ENCODE measurements around the gene PTPRN2.
"Not testable (repeated sequence)": the region's sequence is repeated elsewhere in the genome, so short reads cannot be mapped to it uniquely, and the experiment has no call there.

PTPRN2 gene

DNA sequence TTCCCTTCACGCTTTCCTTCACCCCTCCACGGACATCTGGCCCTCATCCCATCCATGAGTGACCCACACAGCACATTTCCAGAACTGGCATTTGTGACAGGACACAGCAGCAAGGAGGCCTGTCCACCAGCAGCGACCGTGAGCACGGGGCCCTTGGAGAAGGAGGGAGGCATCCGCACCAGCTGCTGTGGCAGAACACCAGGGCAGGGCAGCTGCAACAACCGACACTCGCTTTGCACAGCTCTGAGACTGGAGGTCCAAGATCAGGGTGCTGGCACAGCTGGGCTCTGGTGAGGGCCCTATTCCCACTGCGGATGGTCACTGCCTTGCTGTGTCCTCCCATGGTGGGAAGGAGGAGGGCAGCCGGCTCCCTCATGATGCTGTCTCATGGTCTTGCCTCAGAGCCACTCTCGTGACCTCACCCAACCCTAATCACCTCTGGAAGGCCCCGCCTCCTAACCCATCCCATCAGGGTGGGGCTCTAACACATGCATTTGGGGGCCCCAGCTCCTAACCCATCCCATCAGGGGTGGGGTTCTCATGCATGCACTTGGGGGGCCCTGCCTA lies 36.7 kb downstream of the PTPRN2 start:
- DNase-seq (ENCODE audit: low read depth in 2 of 2), result no peak

DNA sequence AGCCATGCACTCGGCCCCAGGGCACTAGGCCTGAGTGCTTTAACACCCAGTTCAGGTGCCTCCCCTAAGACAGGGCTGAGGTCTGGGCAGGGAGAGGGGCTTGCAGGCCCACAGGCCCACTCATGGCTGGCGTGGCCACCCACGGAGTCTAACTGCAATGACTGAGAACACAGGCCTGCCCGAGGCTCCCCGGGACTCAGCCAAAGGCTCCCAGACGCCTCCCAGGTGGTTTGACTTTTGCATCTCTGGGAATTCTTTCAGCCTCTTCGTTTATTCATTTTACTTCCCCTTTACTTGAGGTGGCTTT lies 37.3 kb downstream of the PTPRN2 start:
- no peak for DNase-seq (ENCODE audit: low read depth in 2 of 2)

DNA sequence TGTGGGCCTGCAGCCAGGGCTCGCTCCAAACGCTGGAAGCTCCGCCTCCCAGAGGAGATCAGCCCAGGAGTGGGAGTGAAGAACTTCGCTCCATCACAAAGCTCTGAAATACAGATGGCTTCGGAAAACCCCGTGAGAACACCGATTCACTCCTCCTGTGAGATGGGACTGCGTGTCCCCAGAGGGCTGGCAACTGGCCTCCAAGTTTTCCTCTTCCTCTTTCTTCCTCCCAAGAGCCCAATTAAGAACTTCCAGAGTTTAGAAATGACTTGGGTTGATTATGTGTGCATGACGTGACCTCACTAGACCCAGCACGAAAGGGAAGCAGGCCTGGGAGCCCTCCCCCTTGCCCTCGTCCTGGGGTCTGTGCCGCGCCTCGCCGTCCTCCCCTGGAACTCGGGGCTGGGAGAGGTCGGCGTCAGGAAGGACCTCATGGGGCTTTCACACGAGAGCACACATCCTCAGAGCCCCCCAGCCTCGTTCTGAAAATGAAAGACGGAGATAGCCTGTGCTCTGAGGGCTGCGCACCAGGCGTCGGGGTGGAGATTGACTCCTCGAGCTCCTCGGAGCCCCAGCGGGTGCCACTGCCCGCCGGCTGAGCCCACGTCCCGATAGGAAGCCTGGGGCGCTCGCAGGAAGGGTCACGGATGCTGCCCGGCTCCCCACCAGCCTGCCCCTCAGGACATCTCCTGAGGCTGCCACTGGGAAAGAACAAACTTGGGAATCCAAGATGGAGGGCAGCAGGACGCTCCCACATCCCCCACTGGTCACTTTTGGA lies 37.8 kb downstream of the PTPRN2 start:
- no peak for DNase-seq (ENCODE audit: low read depth in 2 of 2)

DNA sequence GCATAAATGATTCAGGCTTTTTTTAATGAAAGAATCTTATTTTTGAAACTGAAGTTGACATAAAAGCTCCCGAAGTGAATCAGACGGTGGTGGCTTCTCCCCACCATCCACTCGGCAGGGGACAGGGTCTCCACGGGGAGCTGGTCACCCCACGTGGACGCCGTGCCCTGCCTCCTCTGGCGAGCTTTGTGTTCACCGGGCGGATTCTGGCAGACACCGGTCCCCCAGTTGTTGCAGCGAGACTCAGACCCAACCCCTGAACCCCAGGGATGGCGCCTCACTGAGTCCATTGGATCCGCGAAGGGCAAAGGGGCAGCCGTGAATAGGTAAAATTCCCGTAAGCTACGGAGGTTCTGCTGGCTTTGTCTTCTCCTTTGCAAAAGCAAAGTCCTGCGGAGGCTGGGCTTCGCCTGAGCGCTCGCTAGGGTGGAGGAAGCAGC lies 38.4 kb downstream of the PTPRN2 start:
- DNase-seq (ENCODE audit: low read depth in 2 of 2), result no peak

DNA sequence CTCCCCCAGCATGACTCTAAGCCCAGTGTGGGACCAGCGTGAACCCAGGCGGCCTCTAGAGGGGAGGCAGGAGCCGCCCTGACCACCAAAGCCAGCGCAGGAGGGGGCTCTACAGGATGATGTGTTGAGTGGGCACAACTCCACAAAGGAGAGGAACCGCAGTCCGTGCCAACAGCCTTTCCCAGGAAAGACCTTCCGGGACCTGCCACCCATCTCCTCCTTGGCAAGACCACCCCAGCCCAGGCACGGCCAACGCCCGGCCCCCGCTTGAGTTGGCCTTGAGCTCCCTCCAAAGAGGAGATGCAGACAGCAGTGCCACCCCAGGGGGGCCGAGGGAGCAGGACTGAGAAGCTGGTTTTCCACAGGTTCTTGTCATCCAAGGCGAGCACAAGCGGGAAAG lies 38.9 kb downstream of the PTPRN2 start:
- DNase-seq (ENCODE audit: low read depth in 2 of 2), result no peak

DNA sequence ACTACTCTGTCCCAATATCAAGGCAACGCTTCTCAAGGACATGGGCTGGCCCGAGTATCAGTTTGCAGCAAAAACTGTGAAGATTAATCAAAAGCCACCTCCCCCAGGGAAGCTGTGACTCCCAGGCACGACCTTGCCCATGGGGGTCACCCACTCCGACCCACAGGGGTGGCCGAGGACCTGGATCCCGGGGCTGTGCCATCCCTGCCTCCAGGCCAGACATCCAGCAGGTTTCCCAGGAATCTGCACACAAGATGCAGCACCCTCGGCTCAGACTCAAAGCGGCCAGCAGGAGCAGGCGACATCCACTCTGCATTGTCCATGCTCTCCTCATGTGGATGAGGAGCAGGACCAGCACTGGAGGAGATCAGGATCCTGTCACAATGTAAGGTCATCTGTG lies 39.8 kb downstream of the PTPRN2 start:
- no peak for DNase-seq (ENCODE audit: low read depth in 2 of 2)

DNA sequence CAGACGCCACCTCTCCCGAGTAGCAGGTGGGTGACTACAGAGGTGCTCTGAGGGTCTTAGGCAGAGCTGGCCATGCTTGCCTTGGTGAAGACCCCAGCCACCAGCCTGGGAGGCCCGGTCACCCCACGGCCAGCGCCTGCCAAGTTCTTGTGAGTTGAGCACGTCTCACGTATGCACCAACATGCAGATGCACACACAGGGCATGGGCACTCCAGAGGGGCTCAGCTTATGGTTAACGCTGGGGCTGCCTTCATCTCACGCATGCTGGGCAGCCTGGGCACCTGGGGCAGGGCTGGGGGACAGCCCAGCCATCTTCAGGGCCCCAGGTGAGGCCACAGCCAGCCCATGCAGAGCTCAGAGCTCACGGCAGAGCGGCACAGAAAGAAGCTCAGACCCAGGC lies 41.0 kb downstream of the PTPRN2 start:
- no peak for DNase-seq (ENCODE audit: low read depth in 2 of 2)

DNA sequence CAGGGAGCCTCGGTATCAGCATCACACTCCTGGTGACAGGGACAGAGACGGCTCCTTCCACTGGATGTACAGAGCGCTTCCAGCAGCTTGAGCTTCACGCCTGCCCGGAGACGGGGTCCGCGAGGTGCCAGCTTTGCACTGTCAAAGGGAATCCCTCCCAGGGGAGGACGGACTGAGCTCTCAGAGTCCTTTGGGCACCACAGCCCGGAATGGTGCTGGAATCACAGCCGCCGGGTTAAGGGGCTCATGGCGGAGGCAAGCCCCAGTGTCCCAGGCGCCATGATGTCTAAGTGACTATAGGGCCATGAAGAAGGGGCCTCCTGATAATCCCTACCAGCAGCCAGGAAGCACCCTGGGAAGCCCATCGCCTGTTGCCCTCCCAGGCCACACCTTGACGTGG lies 41.4 kb downstream of the PTPRN2 start:
- DNase-seq (ENCODE audit: low read depth in 2 of 2), result no peak

DNA sequence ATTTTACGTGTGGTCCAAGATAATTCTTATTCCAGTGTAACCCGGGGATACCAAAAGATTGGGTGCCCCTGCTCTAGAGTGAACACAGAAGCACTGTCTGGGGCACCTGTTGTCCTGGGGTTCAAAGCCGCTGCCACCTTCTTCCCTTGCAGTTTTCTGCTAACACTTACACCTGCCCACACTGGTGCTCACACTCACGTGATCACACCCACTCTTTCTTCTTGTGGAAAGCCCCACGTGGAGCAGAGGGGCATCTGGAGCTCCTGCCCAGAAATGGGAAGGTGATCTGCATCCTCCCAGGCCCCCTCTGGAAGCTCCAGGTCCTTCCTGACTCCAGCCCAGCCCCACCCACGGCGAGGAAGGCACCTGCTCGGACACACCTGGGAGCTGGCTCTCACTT lies 42.9 kb downstream of the PTPRN2 start:
- no peak for DNase-seq (ENCODE audit: low read depth in 2 of 2)

DNA sequence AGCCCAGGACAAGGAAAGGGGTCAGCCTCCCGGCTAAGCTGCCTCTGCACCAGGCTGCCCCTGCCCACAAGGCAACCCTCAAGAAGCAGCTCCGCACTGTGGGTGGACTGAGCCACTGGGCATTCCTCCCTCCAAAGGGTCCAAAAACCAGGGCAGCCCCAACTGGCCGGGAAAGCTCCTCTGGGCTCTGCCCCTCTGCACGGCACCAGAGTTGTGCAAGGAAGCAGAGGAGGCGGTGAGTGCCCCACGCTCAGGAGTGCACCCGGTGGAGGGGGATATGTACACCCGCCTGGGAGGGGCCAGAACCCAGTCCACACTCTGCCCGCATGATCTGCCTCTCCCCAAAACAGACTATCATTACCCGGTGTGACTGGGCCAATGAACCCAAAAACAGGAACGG lies 43.8 kb downstream of the PTPRN2 start:
- no peak for DNase-seq (ENCODE audit: low read depth in 2 of 2)

DNA sequence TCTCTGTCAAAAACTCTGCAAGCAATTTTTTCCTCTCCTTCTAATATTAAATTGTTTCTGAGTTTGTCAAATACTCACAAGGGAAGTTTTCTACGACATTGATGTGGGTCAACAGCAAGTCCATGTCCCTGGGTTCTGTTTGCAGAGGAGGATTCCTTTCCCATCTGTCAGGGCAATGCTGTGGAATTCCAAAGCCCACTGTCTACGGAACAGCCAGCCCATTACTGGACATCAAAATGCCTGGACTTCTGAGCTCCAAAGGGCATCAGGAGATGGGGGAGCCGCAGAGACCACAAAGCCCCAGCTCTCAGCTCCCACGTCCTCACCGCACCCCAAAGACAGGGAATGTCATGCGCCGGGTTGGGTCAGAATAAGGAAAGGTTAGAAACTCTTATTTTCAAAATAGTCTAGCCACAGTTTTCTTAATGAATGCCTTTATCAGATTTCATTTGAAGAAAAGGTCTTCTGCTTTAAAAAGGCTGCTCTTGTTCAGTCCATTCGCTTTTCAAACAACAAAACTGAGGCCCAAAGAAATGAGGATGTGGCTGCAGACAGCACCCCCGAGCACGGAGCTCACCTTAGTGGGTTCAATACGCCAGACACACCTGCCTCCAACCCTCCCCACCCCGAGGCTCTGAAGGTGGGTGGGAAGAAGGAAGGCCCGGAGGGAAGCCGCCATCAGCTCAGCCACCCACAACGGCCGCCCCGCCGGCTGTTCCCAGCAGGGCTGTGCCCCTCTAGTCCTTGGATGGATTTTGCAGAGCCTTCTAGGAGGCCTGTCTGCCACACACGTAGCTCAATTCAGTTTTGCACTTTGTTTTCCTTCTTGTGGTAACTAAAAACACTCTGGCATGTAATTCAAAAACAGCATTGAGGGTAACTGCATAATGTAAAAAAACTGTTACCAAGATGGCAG lies 44.7 kb downstream of the PTPRN2 start:
- DNase-seq (ENCODE audit: low read depth in 2 of 2), result no peak

DNA sequence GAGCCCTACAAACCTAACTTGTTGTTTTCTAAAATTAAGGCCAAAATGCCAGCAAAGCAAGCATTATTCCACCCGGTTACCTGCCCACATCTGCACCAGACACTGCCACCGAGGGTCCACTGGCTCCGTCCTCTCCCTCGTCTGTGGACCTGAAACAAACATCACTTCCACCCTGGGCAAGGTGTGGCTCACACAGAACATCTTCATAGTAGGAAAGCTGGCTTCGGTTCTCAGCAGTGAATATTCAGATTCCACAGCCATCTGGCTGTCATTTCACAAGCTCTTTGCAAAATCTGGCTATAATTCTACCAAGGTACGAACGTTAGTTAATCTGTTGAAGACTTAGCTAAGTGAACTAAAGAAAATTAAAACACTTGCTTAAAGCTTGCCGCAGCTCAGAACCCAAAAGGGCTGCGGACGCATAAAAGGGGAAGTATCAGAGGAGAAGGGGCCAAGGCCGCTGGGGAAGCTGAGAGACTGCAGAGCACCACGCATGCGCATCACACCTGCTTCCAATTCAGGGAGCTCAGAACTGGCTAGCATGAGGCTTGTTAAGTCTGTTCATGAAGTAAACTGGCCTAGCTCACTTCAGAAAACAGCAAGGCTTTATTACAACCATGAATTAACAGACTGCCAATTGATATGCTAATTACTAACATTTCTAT lies 46.1 kb downstream of the PTPRN2 start:
- peak; percentile 2 to 4 for DNase-seq (ENCODE audit: low read depth in 2 of 2)

DNA sequence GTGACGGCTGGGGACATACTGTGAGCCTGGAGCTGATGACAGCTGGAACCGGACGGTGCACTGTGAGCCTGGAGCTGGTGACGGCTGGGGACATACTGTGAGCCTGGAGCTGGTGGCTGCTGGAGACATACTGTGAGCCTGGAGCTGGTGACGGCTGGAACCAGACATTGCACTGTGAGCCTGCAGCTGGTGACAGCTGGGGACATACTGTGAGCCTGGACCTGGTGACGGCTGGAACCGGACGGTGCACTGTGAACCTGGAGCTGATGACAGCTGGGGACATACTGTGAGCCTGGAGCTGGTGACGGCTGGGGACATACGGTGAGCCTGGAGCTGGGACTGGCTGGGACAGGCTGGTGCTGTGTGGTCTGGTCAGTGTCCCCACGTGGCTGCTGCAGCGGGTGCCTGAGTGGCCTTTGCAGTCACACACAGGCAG lies 47.9 kb downstream of the PTPRN2 start:
- DNase-seq (ENCODE audit: low read depth in 2 of 2), result no peak

DNA sequence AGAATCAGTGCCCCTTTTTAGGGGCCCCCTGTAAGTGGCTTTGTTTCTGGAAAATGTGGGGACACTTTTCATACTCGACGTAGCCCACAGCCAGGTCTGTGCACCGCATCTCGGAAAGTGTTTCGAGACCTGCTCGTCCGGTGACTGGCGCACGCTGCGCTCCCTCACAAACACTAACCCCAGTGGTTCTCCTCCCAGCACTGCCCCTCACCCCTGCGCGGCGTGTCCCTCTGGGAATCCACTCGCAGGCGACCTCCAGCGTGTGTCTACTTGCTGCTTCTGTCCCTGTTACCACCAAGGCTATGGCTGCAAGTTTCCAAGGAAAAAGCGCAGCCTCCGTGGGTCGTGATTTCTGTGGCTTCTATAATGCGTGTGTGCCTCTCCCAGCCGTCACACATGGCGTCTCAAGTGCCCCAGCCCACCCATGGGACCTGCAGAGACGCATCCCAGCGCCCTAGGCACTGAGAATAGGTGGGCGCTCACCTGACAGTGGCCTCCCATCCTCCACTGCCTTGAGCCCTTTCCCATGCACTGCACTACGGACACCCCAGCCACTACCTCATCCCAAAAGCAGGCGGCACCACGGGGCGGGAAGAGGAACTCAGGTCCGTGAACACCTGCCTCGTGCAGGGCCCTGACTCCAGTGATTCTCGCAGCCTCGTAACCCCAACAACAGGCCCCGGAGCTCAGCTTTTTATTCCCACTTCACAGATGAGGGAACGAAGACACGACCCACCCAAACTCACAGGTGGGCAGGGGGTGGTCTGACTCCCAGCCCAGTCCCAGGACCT lies 49.3 kb downstream of the PTPRN2 start:
- DNase-seq (ENCODE audit: low read depth in 2 of 2), result no peak

DNA sequence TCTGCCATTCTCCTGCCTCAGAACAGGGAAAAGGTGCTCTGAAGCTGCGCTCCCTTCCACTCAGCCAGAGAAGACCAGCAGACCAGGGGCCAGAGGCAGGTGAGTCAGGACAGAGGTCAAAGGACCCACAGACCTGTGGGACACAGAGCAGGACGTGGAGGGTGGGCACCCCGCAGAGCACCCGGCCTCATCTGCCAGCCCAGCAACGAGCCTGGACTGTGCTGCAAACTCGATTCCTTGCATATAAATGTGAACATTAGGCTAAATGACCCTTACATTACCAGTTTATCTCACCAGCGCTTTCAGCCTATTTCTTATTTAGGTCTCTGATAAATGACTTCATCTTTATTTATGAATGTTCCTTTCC lies 50.1 kb downstream of the PTPRN2 start:
- no peak for DNase-seq (ENCODE audit: low read depth in 2 of 2)

DNA sequence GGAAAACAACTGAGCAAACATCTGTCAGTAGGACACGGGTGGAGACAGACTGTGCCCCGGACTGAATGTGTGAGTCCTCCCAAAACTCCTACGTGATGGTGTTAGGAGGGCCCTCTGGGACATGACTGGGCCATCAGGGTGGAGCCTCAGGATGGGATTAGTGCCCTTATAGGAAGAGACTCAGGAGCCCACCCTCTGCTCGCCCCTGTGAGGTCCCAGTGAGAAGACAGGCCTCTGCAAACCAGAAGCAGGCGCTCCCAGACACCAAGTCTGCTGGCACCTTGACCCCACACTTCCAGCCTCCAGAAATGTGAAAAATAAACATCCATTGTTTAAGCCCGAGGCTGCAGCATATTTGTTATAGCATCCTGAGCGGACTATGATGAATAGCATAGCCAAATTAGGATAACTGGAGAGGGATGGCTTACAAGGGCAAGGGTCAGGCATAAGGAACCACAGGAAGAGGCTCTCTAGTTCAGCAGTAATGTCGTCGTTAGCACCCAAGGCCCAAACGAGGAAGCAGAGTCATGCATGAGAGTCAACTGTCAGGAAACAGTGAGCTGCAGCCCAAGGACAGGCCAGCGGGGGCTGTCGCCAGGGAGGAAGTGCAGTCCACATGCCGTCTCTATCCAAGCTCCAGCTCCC lies 50.6 kb downstream of the PTPRN2 start:
- no peak for DNase-seq (ENCODE audit: low read depth in 2 of 2)

DNA sequence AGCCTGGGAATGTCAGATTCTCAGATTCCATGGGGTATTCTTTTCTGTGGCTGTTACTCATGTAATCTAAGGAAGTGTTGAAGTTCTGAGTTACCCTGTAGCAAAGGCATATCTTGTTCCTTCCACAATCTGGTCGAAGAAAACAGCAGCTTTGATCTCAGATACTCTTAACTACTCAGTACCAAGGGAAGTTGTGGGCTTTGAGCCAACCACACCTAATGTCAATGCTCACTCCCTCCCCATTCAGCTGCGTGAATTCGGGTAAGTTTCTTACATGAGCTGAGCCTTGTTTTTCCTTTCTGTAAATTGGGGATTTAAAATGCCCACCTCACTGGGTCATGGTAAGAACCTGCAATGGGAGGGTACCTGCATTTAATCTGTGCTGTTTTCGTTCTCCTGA lies 52.5 kb downstream of the PTPRN2 start:
- no peak for DNase-seq (ENCODE audit: low read depth in 2 of 2)

DNA sequence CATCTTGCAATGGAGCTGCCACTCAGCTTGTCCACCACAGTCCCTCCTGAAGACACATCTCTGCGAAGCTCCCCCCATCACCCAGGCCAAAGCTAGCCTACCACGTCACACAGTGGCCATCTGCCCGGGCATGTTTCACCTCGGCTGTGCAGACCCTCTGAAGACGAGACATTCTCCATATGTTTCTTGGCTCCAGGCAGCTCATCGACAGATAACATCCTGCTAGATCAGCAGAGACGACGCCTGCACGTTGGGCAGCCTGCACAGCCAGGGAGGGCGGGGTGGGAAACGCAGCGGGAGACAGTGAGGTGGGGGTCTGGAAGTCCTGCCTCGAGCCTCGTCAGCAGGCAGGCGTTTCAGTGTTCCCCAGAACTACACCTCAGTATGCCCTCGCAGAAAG lies 53.0 kb downstream of the PTPRN2 start:
- DNase-seq (ENCODE audit: low read depth in 2 of 2), result no peak

DNA sequence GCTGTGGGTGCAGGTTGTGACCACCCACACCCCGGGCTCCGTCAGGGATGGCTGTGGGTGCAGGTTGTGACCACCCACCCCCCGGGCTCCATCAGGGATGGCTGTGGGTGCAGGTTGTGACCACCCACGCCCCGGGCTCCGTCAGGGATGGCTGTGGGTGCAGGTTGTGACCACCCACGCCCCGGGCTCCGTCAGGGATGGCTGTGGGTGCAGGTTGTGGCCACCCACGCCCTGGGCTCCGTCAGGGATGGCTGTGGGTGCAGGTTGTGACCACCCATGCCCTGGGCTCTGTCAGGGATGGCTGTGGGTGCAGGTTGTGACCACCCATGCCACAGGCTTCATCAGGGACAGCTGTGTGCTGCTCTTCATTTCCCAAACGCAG lies 53.5 kb downstream of the PTPRN2 start:
- DNase-seq (ENCODE audit: low read depth in 2 of 2), result not testable (repeated sequence)

DNA sequence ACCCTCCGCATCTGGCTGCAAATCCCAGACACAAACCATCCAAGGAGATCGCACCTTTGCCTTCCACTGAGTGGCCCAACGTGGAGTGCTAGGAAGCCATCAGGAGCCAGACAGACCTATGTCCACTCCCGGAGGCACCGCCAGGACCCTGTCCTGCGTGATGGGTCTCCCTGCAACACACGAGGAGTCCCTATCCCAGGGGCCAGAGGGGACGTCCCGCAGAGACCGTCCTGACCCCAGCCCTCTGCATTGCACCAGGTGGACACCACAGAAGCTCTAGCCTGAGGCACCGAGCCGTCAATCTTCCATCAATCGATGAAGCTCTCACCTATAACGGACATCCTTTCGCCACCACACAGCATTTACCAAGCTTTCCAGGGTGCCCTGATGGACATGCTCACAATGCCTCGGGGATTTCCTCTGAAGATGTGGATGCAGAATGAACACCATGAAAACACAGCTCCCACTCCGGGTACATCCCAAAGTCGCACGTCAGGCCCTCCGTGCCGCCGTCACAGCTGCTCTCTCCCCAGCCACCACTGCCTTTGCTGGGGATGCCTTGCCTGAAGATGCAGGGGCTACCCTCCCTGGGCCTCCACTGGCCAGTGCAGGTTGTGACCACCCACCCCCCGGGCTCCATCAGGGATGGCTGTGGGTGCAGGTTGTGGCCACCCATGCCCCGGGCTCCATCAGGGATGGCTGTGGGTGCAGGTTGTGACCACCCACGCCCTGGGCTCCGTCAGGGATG lies 54.1 kb downstream of the PTPRN2 start:
- DNase-seq (ENCODE audit: low read depth in 2 of 2), result no peak
